Common myeloid progenitor, CD34-positive (primary cell): ENCODE results near the gene PBX2.
A peak's percentile ranks its signal among the peaks of the same experiment; 100 is the strongest.

Experiments used
- CTCF ChIA-PET: fragments of 350-600 bp; sonication (Branson Sonifier 250); formaldehyde crosslinking; loops from one replicate; lab custom pipeline; 2021; ENCODE audit warnings: antibody characterized with exemption; lab: Charles Lee
- POLR2A ChIA-PET: fragments of 350-600 bp; sonication (Branson Sonifier 250); formaldehyde crosslinking; loops from one replicate; lab custom pipeline; 2021; ENCODE audit warnings: antibody characterized with exemption; lab: Charles Lee
- DNase-seq, 3 donors: peaks; one replicate each; pipeline versions ENCODE4 v3.0.0 to v3.0.0-alpha.2; 2013
- H3K27ac ChIP-seq, 2 experiments: 1 replicate in 1 of 2; 2 replicates in 1 of 2; pipeline ENCODE4 v1.7.0; 2013; ENCODE audit warnings: inconsistent platforms in 2 of 2, low read length in 2 of 2, mild to moderate bottlenecking in 2 of 2, low read depth in 1 of 2, moderate library complexity in 1 of 2; ENCODE audit not compliant: severe bottlenecking in 2 of 2, insufficient read depth in 1 of 2, poor library complexity in 1 of 2
- H3K27me3 ChIP-seq, 5 experiments: replicated peaks in 2 of 5; 1 replicate in 3 of 5; 2 replicates in 2 of 5; pipeline versions ENCODE4 v1.6.1 to v1.7.0; 2013; ENCODE audit warnings: low read length in 4 of 5, mild to moderate bottlenecking in 2 of 5, moderate library complexity in 2 of 5, inconsistent platforms in 1 of 5; ENCODE audit not compliant: insufficient read depth in 5 of 5, control insufficient read depth in 4 of 5
- H3K36me3 ChIP-seq, 4 experiments: 1 replicate in 2 of 4; 2 replicates in 2 of 4; pipeline versions ENCODE4 v1.6.1 to v1.7.0; 2013; ENCODE audit warnings: low read length in 3 of 4, control low read depth in 1 of 4, mild to moderate bottlenecking in 1 of 4; ENCODE audit not compliant: control insufficient read depth in 4 of 4, insufficient read depth in 4 of 4
- H3K4me1 ChIP-seq, 4 experiments: 1 replicate in 3 of 4; 2 replicates in 1 of 4; pipeline versions ENCODE4 v1.6.1 to v1.7.1; 2013; ENCODE audit warnings: low read length in 3 of 4, mild to moderate bottlenecking in 3 of 4, control low read depth in 1 of 4, inconsistent platforms in 1 of 4, moderate library complexity in 1 of 4; ENCODE audit not compliant: control insufficient read depth in 4 of 4, insufficient read depth in 4 of 4; ENCODE audit errors: control extremely low read depth in 1 of 4
- H3K4me3 ChIP-seq, 7 experiments: 1 replicate in 4 of 7; 2 replicates in 3 of 7; pipeline versions ENCODE4 v1.5.1 to v1.7.0; 2013; ENCODE audit warnings: mild to moderate bottlenecking in 7 of 7, low read length in 6 of 7, moderate library complexity in 6 of 7, inconsistent platforms in 2 of 7, low read depth in 2 of 7, control low read depth in 1 of 7; ENCODE audit not compliant: insufficient read depth in 4 of 7, control insufficient read depth in 1 of 7; ENCODE audit errors: extremely low read depth in 1 of 7
- H3K9me3 ChIP-seq, 5 experiments: 1 replicate in 4 of 5; 2 replicates in 1 of 5; pipeline versions ENCODE4 v1.6.1 to v1.7.1; 2013; ENCODE audit warnings: low read length in 4 of 5, mild to moderate bottlenecking in 2 of 5, inconsistent platforms in 1 of 5, low read depth in 1 of 5, moderate library complexity in 1 of 5; ENCODE audit not compliant: control insufficient read depth in 4 of 5, insufficient read depth in 2 of 5; ENCODE audit errors: control extremely low read depth in 1 of 5
- WGBS: methylation state at CpG from one replicate; pipeline ENCODE4 v1.1.5; 2013; ENCODE audit not compliant: insufficient coverage; 5-methylcytosine and 5-hydroxymethylcytosine counted together

The PBX2 gene

GRCh38 chr6:32167761-32168262, 22.2 kb downstream of the PBX2 start:
- peaks cover 13 to 73% (median 49%) of the 10 kb centered on the region in 4 experiments for H3K36me3 ChIP-seq
- H3K27me3 ChIP-seq, result no peaks in the 10 kb centered on the region
- H3K9me3 ChIP-seq, result no peaks in the 10 kb centered on the region
- H3K4me3 ChIP-seq, result no peak overlapping the region
- POLR2A ChIA-PET, result no interaction called here
- CTCF ChIA-PET, result no interaction called here
- peaks cover 0 to under 1% (median under 1%) of the 10 kb centered on the region in 4 experiments for H3K4me1 ChIP-seq
- H3K27ac ChIP-seq, result peak overlapping the region in 1 of 2 experiments; percentile 77
- no peak for DNase-seq
- no CpG with 5 or more reads among the region's 6 CpGs for WGBS

GRCh38 chr6:32167154-32167760, 22.7 kb downstream of the PBX2 start:
- CTCF ChIA-PET, result interaction anchor here (1.2 kb wide), 1 partner anchor 9 kb away, joined by 3 read pairs; no protein-coding TSS in a partner anchor
- POLR2A ChIA-PET, result no interaction called here
- 98% methylated on average over 29 of the region's 32 CpGs for WGBS

GRCh38 chr6:32166411-32167061, 23.5 kb downstream of the PBX2 start:
- 97% methylated on average over 22 of the region's 30 CpGs for WGBS
- ChIA-PET POLR2A (interaction anchor here (0.7 kb wide), 1 partner anchor 533 kb away, joined by 3 read pairs; no protein-coding TSS in a partner anchor), CTCF (interaction anchor here (1.2 to 2.2 kb wide), 3 partner anchors 8 to 25 kb away, joined by 3 to 11 read pairs (median 3); no protein-coding TSS in a partner anchor)
- Histone ChIP-seq H3K36me3 (peaks cover 13 to 78% (median 54%) of the 10 kb centered on the region in 4 experiments), H3K9me3 (no peaks in the 10 kb centered on the region), H3K27ac (no peak overlapping the region), H3K27me3 (no peaks in the 10 kb centered on the region), H3K4me1 (no peaks in the 10 kb centered on the region), H3K4me3 (no peak overlapping the region)
- DNase-seq, result no peak

More at GRCh38 chr6:32167154-32167760, 22.7 kb downstream of the PBX2 start:
- peaks cover 13 to 78% (median 54%) of the 10 kb centered on the region in 4 experiments for H3K36me3 ChIP-seq
- no peaks in the 10 kb centered on the region for H3K9me3 ChIP-seq
- no peaks in the 10 kb centered on the region for H3K27me3 ChIP-seq
- no peak overlapping the region for H3K4me3 ChIP-seq
- no peaks in the 10 kb centered on the region for H3K4me1 ChIP-seq
- peak overlapping the region in 1 of 2 experiments; percentile 77 for H3K27ac ChIP-seq
- no peak for DNase-seq

- peaks cover 7 to 56% (median 39%) of the 10 kb centered on the region in 4 experiments for H3K36me3 ChIP-seq
These were observed 25.7 kb downstream of the PBX2 start, which contains the start of gene EGFL8 for GRCh38 chr6:32164295-32164694. EGFL8 (plus strand) TSS chr6:32164595; CDS start chr6:32166166, 1,571 bp downstream.

GRCh38 chr6:32163559-32164258, 26.3 kb downstream of the PBX2 start:
- Histone ChIP-seq H3K36me3 (peaks cover 7 to 55% (median 37%) of the 10 kb centered on the region in 4 experiments), H3K4me3 (no peak overlapping the region), H3K4me1 (no peaks in the 10 kb centered on the region), H3K27ac (no peak overlapping the region), H3K27me3 (no peaks in the 10 kb centered on the region), H3K9me3 (no peaks in the 10 kb centered on the region)
- CTCF ChIA-PET, result interaction anchor here (0.6 to 1.9 kb wide), 5 partner anchors 9 to 94 kb away, joined by 3 to 4 read pairs (median 3); no protein-coding TSS in a partner anchor
- no peak for DNase-seq
- POLR2A ChIA-PET, result no interaction called here
- 93% methylated on average over 6 of the region's 7 CpGs for WGBS

More at GRCh38 chr6:32164295-32164694, 25.7 kb downstream of the PBX2 start, which contains the start of gene EGFL8:
- H3K27me3 ChIP-seq, result no peaks in the 10 kb centered on the region
- POLR2A ChIA-PET, result no interaction called here
- no peak within 1 kb of the TSS for H3K27ac ChIP-seq
- no peak for DNase-seq
- no peak within 1 kb of the TSS for H3K4me3 ChIP-seq
- no peaks in the 10 kb centered on the region for H3K4me1 ChIP-seq
- CTCF ChIA-PET, result interaction anchor here (0.6 to 2.2 kb wide), 7 partner anchors 9 to 94 kb away, joined by 3 to 11 read pairs (median 3); no protein-coding TSS in a partner anchor
- no peaks in the 10 kb centered on the region for H3K9me3 ChIP-seq

- peaks cover 5 to 39% (median 26%) of the 10 kb centered on the region in 4 experiments for H3K36me3 ChIP-seq
- DNase-seq, result no peak
- no peaks in the 10 kb centered on the region for H3K27me3 ChIP-seq
- H3K4me1 ChIP-seq, result peaks cover 0 to 26% (median 22%) of the 10 kb centered on the region in 4 experiments
- CTCF ChIA-PET, result interaction anchor here (0.8 to 3.4 kb wide), 6 partner anchors 9 to 123 kb away, joined by 3 to 13 read pairs (median 3); no protein-coding TSS in a partner anchor
- POLR2A ChIA-PET, result interaction anchor here (1.2 kb wide), 1 partner anchor 29 kb away, joined by 4 read pairs; no protein-coding TSS in a partner anchor
- no peak overlapping the region for H3K4me3 ChIP-seq
- H3K9me3 ChIP-seq, result no peaks in the 10 kb centered on the region
- H3K27ac ChIP-seq, result no peak overlapping the region
These were observed 31.9 kb downstream of the PBX2 start for GRCh38 chr6:32158052-32158451.
